HEK293T (cell line): ENCODE results near the gene FOXN4.

Experiments used
- CTCF ChIA-PET: fragments of 350-600 bp; formaldehyde crosslinking; extraction: SDS; loops from one replicate; lab custom pipeline; 2021; ENCODE audit warnings: antibody characterized with exemption, inconsistent platforms; lab: Yijun Ruan, JAX
- POLR2A ChIA-PET: fragments of 350-600 bp; formaldehyde crosslinking; extraction: SDS; loops from one replicate; lab custom pipeline; 2020; ENCODE audit warnings: antibody characterized with exemption, inconsistent platforms; lab: Yijun Ruan, JAX
- DNase-seq: peaks from one replicate; pipeline ENCODE4 v3.0.0; 2012; ENCODE audit warnings: mixed read lengths; ENCODE audit errors: extremely low spot score
- ARNT ChIP-seq: fragments of 450-650 bp; IDR thresholded peaks from 2 replicates; pipeline ENCODE4 v1.6.1; 2017; ENCODE audit warnings: mild to moderate bottlenecking
- BHLHE40 ChIP-seq: fragments of 450-650 bp; IDR thresholded peaks from 2 replicates; pipeline ENCODE4 v1.6.1; 2016; ENCODE audit warnings: mild to moderate bottlenecking, moderate library complexity, borderline replicate concordance
- CTBP1 ChIP-seq: fragments of 450-650 bp; IDR thresholded peaks from 2 replicates; pipeline ENCODE4 v1.6.1; 2016; ENCODE audit warnings: borderline replicate concordance
- ELF4 ChIP-seq: fragments of 450-650 bp; IDR thresholded peaks from 2 replicates; pipeline ENCODE4 v1.6.1; 2017; ENCODE audit warnings: antibody characterized with exemption
- FOXA1 ChIP-seq: fragments of 450-650 bp; IDR thresholded peaks from 2 replicates; pipeline ENCODE4 v1.6.1; 2016; ENCODE audit warnings: mild to moderate bottlenecking
- FOXK2 ChIP-seq: fragments of 450-650 bp; IDR thresholded peaks from 2 replicates; pipeline ENCODE4 v1.6.1; 2016; ENCODE audit warnings: mild to moderate bottlenecking
- FOXM1 ChIP-seq: fragments of 450-650 bp; IDR thresholded peaks from 2 replicates; pipeline ENCODE4 v1.6.1; 2017; ENCODE audit warnings: mild to moderate bottlenecking, borderline replicate concordance
- HDGF ChIP-seq: fragments of 450-650 bp; IDR thresholded peaks from 2 replicates; pipeline ENCODE4 v1.6.1; 2017; ENCODE audit warnings: antibody characterized with exemption, borderline replicate concordance
- L3MBTL2 ChIP-seq: fragments of 450-650 bp; conservative IDR thresholded peaks from 2 replicates; pipeline ENCODE4 v1.6.1; 2016; ENCODE audit warnings: mild to moderate bottlenecking
- LEF1 ChIP-seq: fragments of 450-650 bp; IDR thresholded peaks from 2 replicates; pipeline ENCODE4 v1.6.1; 2017; ENCODE audit warnings: mild to moderate bottlenecking, borderline replicate concordance
- NFRKB ChIP-seq: fragments of 450-650 bp; IDR thresholded peaks from 2 replicates; pipeline ENCODE4 v1.6.1; 2016; ENCODE audit warnings: mild to moderate bottlenecking, moderate library complexity
- SP1 ChIP-seq: fragments of 450-650 bp; IDR thresholded peaks from 2 replicates; pipeline ENCODE4 v1.6.1; 2017
- SUZ12 ChIP-seq: fragments of 450-650 bp; IDR thresholded peaks from 2 replicates; pipeline ENCODE4 v1.6.1; 2016; ENCODE audit warnings: mild to moderate bottlenecking
- TARDBP ChIP-seq: fragments of 450-650 bp; IDR thresholded peaks from 2 replicates; pipeline ENCODE4 v1.6.1; 2016
- ZNF384 ChIP-seq: fragments of 450-650 bp; IDR thresholded peaks from 2 replicates; pipeline ENCODE4 v1.6.1; 2016
- TF ChIP-seq, protein P1 (sequence below): fragments of 450-650 bp; IDR thresholded peaks from 2 replicates; pipeline ENCODE4 v1.6.1; 2016

Gene FOXN4

GRCh38 chr12:109239179-109239578 lies 69.9 kb downstream of the FOXN4 start:
- TF ChIP-seq ZNF384 (no peak), TARDBP (no peak)
- ChIA-PET CTCF (interaction anchor here (0.6 kb wide), 1 partner anchor 25 kb away, joined by 3 read pairs; no protein-coding TSS in a partner anchor), POLR2A (no interaction called here)
- no peak for DNase-seq

GRCh38 chr12:109236257-109236656 lies 72.8 kb downstream of the FOXN4 start:
- TF ChIP-seq FOXM1 (no peak), SP1 (no peak), ARNT (no peak), FOXK2 (no peak), SUZ12 (no peak), CTBP1 (no peak), TARDBP (no peak), ZNF384 (no peak), BHLHE40 (no peak), ELF4 (no peak), HDGF (no peak), LEF1 (no peak)
- TF ChIP-seq, protein P1, sequence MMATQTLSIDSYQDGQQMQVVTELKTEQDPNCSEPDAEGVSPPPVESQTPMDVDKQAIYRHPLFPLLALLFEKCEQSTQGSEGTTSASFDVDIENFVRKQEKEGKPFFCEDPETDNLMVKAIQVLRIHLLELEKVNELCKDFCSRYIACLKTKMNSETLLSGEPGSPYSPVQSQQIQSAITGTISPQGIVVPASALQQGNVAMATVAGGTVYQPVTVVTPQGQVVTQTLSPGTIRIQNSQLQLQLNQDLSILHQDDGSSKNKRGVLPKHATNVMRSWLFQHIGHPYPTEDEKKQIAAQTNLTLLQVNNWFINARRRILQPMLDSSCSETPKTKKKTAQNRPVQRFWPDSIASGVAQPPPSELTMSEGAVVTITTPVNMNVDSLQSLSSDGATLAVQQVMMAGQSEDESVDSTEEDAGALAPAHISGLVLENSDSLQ = no peak
- CTCF ChIA-PET = no interaction called here
- POLR2A ChIA-PET = no interaction called here
- no peak for DNase-seq

DNA sequence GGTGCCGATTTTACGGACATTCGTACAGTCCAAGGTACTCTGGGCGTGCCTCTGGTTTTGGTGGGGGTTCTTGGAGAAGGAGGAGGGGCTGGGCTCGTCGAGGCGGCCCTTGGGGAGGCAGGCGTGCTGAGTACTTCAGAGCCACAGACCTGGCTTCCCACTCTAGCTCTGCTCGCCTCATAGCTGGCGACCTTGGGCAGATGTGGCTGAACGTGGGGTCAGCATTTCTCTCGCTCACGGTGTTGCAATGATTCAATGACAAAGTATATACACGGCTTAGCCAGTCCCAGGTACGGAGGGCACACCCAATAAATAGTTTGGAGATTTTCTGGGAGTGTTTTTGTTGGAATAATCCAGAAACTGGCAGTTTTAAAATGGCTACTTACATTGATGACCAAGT lies 75.1 kb downstream of the FOXN4 start:
- no peak for DNase-seq
- POLR2A ChIA-PET = no interaction called here

DNA sequence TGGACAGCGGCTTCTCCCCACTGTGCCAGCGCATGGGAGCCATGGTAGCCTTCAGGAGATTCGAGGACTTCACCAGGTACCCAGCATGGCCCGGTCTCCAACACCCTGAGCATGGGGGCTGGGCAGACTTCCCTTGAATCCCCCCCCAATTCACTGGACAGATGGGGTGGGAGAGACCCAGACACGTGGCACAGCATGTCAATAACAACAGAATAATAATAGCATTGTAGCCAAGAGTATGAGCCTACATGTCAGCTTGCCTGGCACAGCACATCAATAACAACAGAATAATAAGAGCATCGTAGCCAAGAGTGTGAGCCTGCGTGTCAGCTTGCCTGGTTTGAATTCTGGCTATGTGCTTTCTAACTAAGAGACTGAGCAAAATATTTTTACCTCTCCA lies 76.4 kb downstream of the FOXN4 start:
- TF ChIP-seq HDGF = no peak
- TF ChIP-seq ELF4 = no peak
- ChIA-PET CTCF (no interaction called here), POLR2A (no interaction called here)
- no peak for DNase-seq

More for the DNA sequence above, 75.1 kb downstream of the FOXN4 start:
- TF ChIP-seq FOXM1 (no peak), LEF1 (no peak), ELF4 (no peak), SUZ12 (no peak), FOXA1 (no peak)
- CTCF ChIA-PET = no interaction called here

DNA sequence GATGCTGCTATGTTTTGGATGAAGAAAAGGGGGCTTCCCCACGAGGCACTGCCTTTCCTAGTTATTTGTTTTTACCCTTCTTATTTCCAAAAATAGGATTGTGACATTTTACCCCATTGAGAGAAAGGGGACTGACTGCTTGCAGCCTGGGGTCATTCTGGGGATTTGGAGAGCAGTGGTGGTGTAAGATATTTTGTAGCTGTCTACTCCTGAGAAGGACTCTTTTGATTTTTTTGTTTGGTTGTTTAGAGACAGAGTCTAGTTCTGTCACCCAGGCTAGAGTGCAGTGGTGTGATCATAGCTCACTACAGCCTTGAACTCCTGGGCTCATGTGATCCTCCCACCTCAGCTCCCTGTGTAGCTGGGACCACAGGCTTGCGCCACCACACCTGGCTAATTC lies 78.9 kb downstream of the FOXN4 start:
- TF ChIP-seq TARDBP (no peak), BHLHE40 (no peak), FOXM1 (no peak), FOXK2 (no peak), HDGF (no peak), L3MBTL2 (no peak), FOXA1 (no peak), CTBP1 (no peak)
- TF ChIP-seq, protein P1 = no peak
- no peak for DNase-seq
- POLR2A ChIA-PET = no interaction called here
- CTCF ChIA-PET = no interaction called here

DNA sequence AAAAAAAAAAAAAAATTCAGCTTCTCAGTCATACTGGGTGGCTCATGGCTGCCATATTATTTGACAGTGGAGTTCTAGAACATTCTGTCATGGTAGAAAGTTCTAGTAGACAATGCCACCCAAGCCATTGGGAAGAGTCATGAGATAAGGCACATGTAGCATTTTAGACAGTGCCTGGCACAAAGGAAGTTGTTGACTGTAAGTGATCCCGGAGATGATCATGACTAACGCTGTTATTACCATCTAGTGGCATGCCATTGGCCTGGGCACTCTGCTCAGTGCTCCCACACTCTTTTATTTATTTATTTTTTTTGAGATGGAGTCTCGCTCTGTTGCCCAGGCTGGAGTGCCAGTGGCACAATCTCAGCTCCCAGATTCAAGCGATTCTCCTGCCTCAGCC lies 80.4 kb downstream of the FOXN4 start:
- TF ChIP-seq L3MBTL2 (no peak), SUZ12 (no peak), FOXK2 (no peak), ZNF384 (no peak), NFRKB (no peak), TARDBP (no peak), LEF1 (no peak), HDGF (no peak), CTBP1 (no peak), SP1 (no peak), FOXA1 (no peak), FOXM1 (no peak), ARNT (no peak)
- no peak for DNase-seq
- POLR2A ChIA-PET = no interaction called here
- CTCF ChIA-PET = no interaction called here
